ENCODE measurements around the gene C2CD4C.

DNA sequence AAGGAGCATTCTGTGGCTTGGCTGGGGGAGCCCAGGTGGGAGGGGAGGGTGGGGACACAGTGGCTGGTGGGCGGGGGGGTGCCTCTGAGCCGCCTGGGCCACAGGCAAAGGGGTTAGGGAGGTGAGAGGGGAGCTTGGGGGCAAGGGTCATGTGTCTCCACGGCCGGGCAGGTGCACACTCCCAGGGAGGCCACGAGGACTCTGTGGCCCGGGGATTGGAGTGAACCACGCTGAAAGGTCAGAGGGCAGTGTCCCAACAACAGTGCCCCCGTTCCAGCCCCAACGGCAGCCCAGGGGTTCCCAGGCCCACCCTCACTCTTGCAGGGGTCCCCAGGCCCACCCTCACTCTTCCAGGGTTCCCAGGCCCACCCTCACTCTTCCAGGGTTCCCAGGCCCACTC lies 9.6 kb downstream of the C2CD4C start:
- TF ChIP-seq, protein P1, sequence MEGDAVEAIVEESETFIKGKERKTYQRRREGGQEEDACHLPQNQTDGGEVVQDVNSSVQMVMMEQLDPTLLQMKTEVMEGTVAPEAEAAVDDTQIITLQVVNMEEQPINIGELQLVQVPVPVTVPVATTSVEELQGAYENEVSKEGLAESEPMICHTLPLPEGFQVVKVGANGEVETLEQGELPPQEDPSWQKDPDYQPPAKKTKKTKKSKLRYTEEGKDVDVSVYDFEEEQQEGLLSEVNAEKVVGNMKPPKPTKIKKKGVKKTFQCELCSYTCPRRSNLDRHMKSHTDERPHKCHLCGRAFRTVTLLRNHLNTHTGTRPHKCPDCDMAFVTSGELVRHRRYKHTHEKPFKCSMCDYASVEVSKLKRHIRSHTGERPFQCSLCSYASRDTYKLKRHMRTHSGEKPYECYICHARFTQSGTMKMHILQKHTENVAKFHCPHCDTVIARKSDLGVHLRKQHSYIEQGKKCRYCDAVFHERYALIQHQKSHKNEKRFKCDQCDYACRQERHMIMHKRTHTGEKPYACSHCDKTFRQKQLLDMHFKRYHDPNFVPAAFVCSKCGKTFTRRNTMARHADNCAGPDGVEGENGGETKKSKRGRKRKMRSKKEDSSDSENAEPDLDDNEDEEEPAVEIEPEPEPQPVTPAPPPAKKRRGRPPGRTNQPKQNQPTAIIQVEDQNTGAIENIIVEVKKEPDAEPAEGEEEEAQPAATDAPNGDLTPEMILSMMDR (IDR thresholded peaks at IDR 0.05; ENCODE audit: low read depth, low read length): no peak
- TF ChIP-seq EZH2phosphoT487 (IDR thresholded peaks at IDR 0.05; ENCODE audit: low read depth): no peak

All from OCI-LY3 (cell line).